Loucy (cell line): ENCODE measurements around the gene RPS24.

ENCODE experiments used
- H2AFZ ChIP-seq: fragments of 200-600 bp; sonication (generic); 2 replicates; pipeline ENCODE4 v1.6.0; 2016; ENCODE audit warnings: antibody characterized with exemption, mild to moderate bottlenecking, low read length, moderate library complexity
- H3F3A ChIP-seq: fragments of 200-600 bp; 2 replicates; pipeline ENCODE4 v1.6.0; 2016; ENCODE audit warnings: antibody characterized with exemption, low read depth, mild to moderate bottlenecking
- H3K27me3 ChIP-seq: fragments of 200-600 bp; sonication (generic); 2 replicates; pipeline ENCODE4 v1.6.1; 2014; ENCODE audit warnings: low read length, mild to moderate bottlenecking; ENCODE audit not compliant: insufficient read depth, poor library complexity, severe bottlenecking
- H3K36me3 ChIP-seq: fragments of 200-600 bp; sonication (generic); 2 replicates; pipeline ENCODE4 v1.6.1; 2016; ENCODE audit warnings: low read length; ENCODE audit not compliant: insufficient read depth
- H3K4me1 ChIP-seq: fragments of 200-600 bp; sonication (generic); 2 replicates; pipeline ENCODE4 v1.5.1; 2014; ENCODE audit warnings: low read length, mild to moderate bottlenecking; ENCODE audit not compliant: insufficient read depth, poor library complexity, severe bottlenecking
- H3K4me2 ChIP-seq: fragments of 200-600 bp; sonication (generic); 2 replicates; pipeline ENCODE4 v1.6.0; 2014; ENCODE audit warnings: antibody characterized with exemption, low read length, low read depth, mild to moderate bottlenecking; ENCODE audit not compliant: poor library complexity, severe bottlenecking
- H3K4me3 ChIP-seq: fragments of 200-600 bp; sonication (generic); 2 replicates; pipeline ENCODE4 v1.5.1; 2014; ENCODE audit warnings: low read length, mild to moderate bottlenecking, mixed read lengths; ENCODE audit not compliant: poor library complexity, severe bottlenecking
- H3K79me2 ChIP-seq: fragments of 200-600 bp; sonication (generic); 2 replicates; pipeline ENCODE4 v1.6.1; 2014; ENCODE audit warnings: low read length; ENCODE audit not compliant: insufficient read depth
- H3K9ac ChIP-seq: fragments of 200-600 bp; sonication (generic); 2 replicates; pipeline ENCODE4 v1.6.0; 2014; ENCODE audit warnings: mild to moderate bottlenecking, low read depth, low read length, moderate library complexity; ENCODE audit not compliant: poor library complexity, severe bottlenecking
- H3K9me2 ChIP-seq: fragments of 200-600 bp; sonication (generic); replicated peaks from 2 replicates; pipeline ENCODE4 v1.6.1; 2016; ENCODE audit warnings: low read depth, low read length, mixed read lengths
- H3K9me3 ChIP-seq: fragments of 200-600 bp; sonication (generic); 2 replicates; pipeline ENCODE4 v1.6.1; 2014; ENCODE audit warnings: mild to moderate bottlenecking, antibody characterized with exemption, low read length, low read depth; ENCODE audit not compliant: insufficient read depth
- H4K20me1 ChIP-seq: fragments of 200-600 bp; sonication (generic); 2 replicates; pipeline ENCODE4 v1.6.0; 2014; ENCODE audit warnings: antibody characterized with exemption, low read length, mild to moderate bottlenecking; ENCODE audit not compliant: insufficient read depth, poor library complexity, severe bottlenecking
- CTCF ChIP-seq: fragments of 200-600 bp; sonication (generic); conservative IDR thresholded peaks from 2 replicates; pipeline ENCODE4 v1.5.1; 2014; ENCODE audit warnings: mild to moderate bottlenecking, antibody characterized with exemption, low read length
- EZH2phosphoT487 ChIP-seq: fragments of 200-600 bp; IDR thresholded peaks from 2 replicates; pipeline ENCODE4 v1.6.1; 2018; ENCODE audit warnings: antibody characterized with exemption, mild to moderate bottlenecking, moderate library complexity, borderline replicate concordance

The RPS24 gene

GRCh38 chr10:78065611-78066010, 31.9 kb downstream of the RPS24 start:
- H3K4me1 ChIP-seq = peaks cover 65% of the 10 kb centered on the region
- no peaks in the 10 kb centered on the region for H4K20me1 ChIP-seq
- H2AFZ ChIP-seq = 0 out of 2 replicates have a peak overlapping the region, but pooled peaks have one; percentile 40
- no peaks in the 10 kb centered on the region for H3F3A ChIP-seq
- peak overlapping the region; percentile 45 for H3K4me3 ChIP-seq
- H3K36me3 ChIP-seq = no peaks in the 10 kb centered on the region
- peak overlapping the region; percentile 64 for H3K4me2 ChIP-seq
- H3K9ac ChIP-seq = peak overlapping the region; percentile 55
- TF ChIP-seq CTCF (no peak), EZH2phosphoT487 (no peak)
- H3K27me3 ChIP-seq = no peaks in the 10 kb centered on the region
- H3K9me2 ChIP-seq = no peaks in the 10 kb centered on the region
- H3K9me3 ChIP-seq = no peaks in the 10 kb centered on the region
- H3K79me2 ChIP-seq = no peaks in the 10 kb centered on the region

- H3K9ac ChIP-seq = peak overlapping the region; percentile 55
- H3K4me3 ChIP-seq = peak overlapping the region; percentile 45
- H3K4me2 ChIP-seq = peak overlapping the region; percentile 64
- no peak for TF ChIP-seq EZH2phosphoT487
- no peak for TF ChIP-seq CTCF
- H3K4me1 ChIP-seq = peaks cover 63% of the 10 kb centered on the region
- H3K36me3 ChIP-seq = no peaks in the 10 kb centered on the region
- no peaks in the 10 kb centered on the region for H3F3A ChIP-seq
- H3K27me3 ChIP-seq = no peaks in the 10 kb centered on the region
- H3K9me3 ChIP-seq = no peaks in the 10 kb centered on the region
- H2AFZ ChIP-seq = 0 out of 2 replicates have a peak overlapping the region, but pooled peaks have one; percentile 40
- no peaks in the 10 kb centered on the region for H3K9me2 ChIP-seq
- H3K79me2 ChIP-seq = no peaks in the 10 kb centered on the region
- H4K20me1 ChIP-seq = no peaks in the 10 kb centered on the region
These were observed 32.3 kb downstream of the RPS24 start for GRCh38 chr10:78066012-78066411.

- no peaks in the 10 kb centered on the region for H3F3A ChIP-seq
- H3K4me3 ChIP-seq = peak overlapping the region; percentile 45
- no peaks in the 10 kb centered on the region for H3K79me2 ChIP-seq
- H2AFZ ChIP-seq = no peak overlapping the region
- no peaks in the 10 kb centered on the region for H3K9me2 ChIP-seq
- H3K4me2 ChIP-seq = peak overlapping the region; percentile 64
- peak overlapping the region; percentile 55 for H3K9ac ChIP-seq
- H4K20me1 ChIP-seq = no peaks in the 10 kb centered on the region
- TF ChIP-seq EZH2phosphoT487 = no peak
- no peak for TF ChIP-seq CTCF
- no peaks in the 10 kb centered on the region for H3K9me3 ChIP-seq
- H3K4me1 ChIP-seq = peaks cover 54% of the 10 kb centered on the region
- H3K27me3 ChIP-seq = no peaks in the 10 kb centered on the region
- no peaks in the 10 kb centered on the region for H3K36me3 ChIP-seq
These were observed 33.2 kb downstream of the RPS24 start for GRCh38 chr10:78066728-78067430.
